RWPE1 (cell line): ENCODE data around the gene SLC35E1.
A peak's percentile ranks its signal among the peaks of the same experiment; 100 is the strongest.
"Not testable (repeated sequence)": the region's sequence is repeated elsewhere in the genome, so short reads cannot be mapped to it uniquely, and the experiment has no call there.

Experiments used
- CTCF ChIA-PET: fragments of 350-600 bp; sonication (Branson Sonifier 250); formaldehyde crosslinking; extraction: SDS; loops from one replicate; lab custom pipeline; 2021; lab: Yijun Ruan, JAX
- POLR2A ChIA-PET: fragments of 400-600 bp; formaldehyde crosslinking; extraction: SDS; loops from one replicate; lab custom pipeline; 2020; ENCODE audit warnings: antibody characterized with exemption; ENCODE audit not compliant: low non-redundant PET; lab: Yijun Ruan, JAX
- DNase-seq: peaks from one replicate; pipeline ENCODE4 v3.0.0; 2012; ENCODE audit warnings: low spot score
- H3K27ac ChIP-seq: fragments of 450-650 bp; 2 replicates; pipeline ENCODE4 v1.5.1; 2017
- CTCF ChIP-seq: fragments of 450-650 bp; conservative IDR thresholded peaks from 2 replicates; pipeline ENCODE4 v1.5.1; 2017; ENCODE audit warnings: low read depth, mild to moderate bottlenecking

SLC35E1 gene

GRCh38 chr19:16544473-16545231, 27.6 kb downstream of the SLC35E1 start:
- no peak for DNase-seq
- ChIA-PET CTCF (interaction anchor here (0.6 kb wide), 1 partner anchor 97 kb away, joined by 4 read pairs; no protein-coding TSS in a partner anchor), POLR2A (interaction anchor here (0.6 kb wide), 3 partner anchors 16 to 677 kb away, joined by 3 to 6 read pairs (median 3); no protein-coding TSS in a partner anchor)
- H3K27ac ChIP-seq: peak overlapping the region; percentile 36
- no peak for TF ChIP-seq CTCF

- DNase-seq, H3K27ac ChIP-seq, CTCF ChIA-PET, POLR2A ChIA-PET: not testable (repeated sequence)
Observed at GRCh38 chr19:16543734-16544133, 28.5 kb downstream of the SLC35E1 start.

- H3K27ac ChIP-seq: peak overlapping the region; percentile 84
- ChIA-PET POLR2A (interaction anchor here (0.6 kb wide), 1 partner anchor 14 kb away, joined by 5 read pairs; no protein-coding TSS in a partner anchor), CTCF (interaction anchor here (0.7 kb wide), 1 partner anchor 85 kb away, joined by 6 read pairs; the partner anchor contains the start of gene MED26)
- no peak for DNase-seq
- TF ChIP-seq CTCF: no peak
Observed at GRCh38 chr19:16542910-16543472, 29.2 kb downstream of the SLC35E1 start.

- POLR2A ChIA-PET: interaction anchor here (0.6 to 0.7 kb wide), 2 partner anchors 15 to 153 kb away, joined by 3 to 5 read pairs; no protein-coding TSS in a partner anchor
- CTCF ChIA-PET: interaction anchor here (0.7 to 0.8 kb wide), 2 partner anchors 18 to 85 kb away, joined by 4 to 6 read pairs; partner anchors contain the start of gene MED26
- peak within 1 kb of the TSS; percentile 84 for H3K27ac ChIP-seq
- DNase-seq: peak; percentile 96
- no peak for TF ChIP-seq CTCF
Observed at GRCh38 chr19:16542045-16542909, 29.9 kb downstream of the SLC35E1 start, which contains the start of gene CHERP. Gene CHERP, minus strand, starts transcription at chr19:16542437. Its CDS starts 59 bp downstream, at chr19:16542378.

- DNase-seq: no peak
- H3K27ac ChIP-seq: peak overlapping the region; percentile 84
- ChIA-PET CTCF (interaction anchor here (0.7 to 0.8 kb wide), 2 partner anchors 17 to 122 kb away, joined by 3 to 4 read pairs; no protein-coding TSS in a partner anchor), POLR2A (interaction anchor here (0.7 kb wide), 1 partner anchor 154 kb away, joined by 3 read pairs; no protein-coding TSS in a partner anchor)
- TF ChIP-seq CTCF: no peak
Observed at GRCh38 chr19:16541526-16542044, 30.6 kb downstream of the SLC35E1 start.

- H3K27ac ChIP-seq: no peak overlapping the region
- DNase-seq: no peak
- CTCF ChIA-PET: interaction anchor here (0.7 kb wide), 1 partner anchor 122 kb away, joined by 3 read pairs; no protein-coding TSS in a partner anchor
- no peak for TF ChIP-seq CTCF
- POLR2A ChIA-PET: interaction anchor here (0.7 kb wide), 1 partner anchor 465 kb away, joined by 3 read pairs; the partner anchor contains the start of gene TPM4
Observed at GRCh38 chr19:16540948-16541347, 31.3 kb downstream of the SLC35E1 start.
